HEK293T (cell line): ENCODE measurements around the gene UBALD2.

Experiments used
- BHLHE40 ChIP-seq: fragments of 450-650 bp; IDR thresholded peaks from 2 replicates; pipeline ENCODE4 v1.6.1; 2016; ENCODE audit warnings: mild to moderate bottlenecking, moderate library complexity, borderline replicate concordance
- FOXA1 ChIP-seq: fragments of 450-650 bp; IDR thresholded peaks from 2 replicates; pipeline ENCODE4 v1.6.1; 2016; ENCODE audit warnings: mild to moderate bottlenecking
- FOXK2 ChIP-seq: fragments of 450-650 bp; IDR thresholded peaks from 2 replicates; pipeline ENCODE4 v1.6.1; 2016; ENCODE audit warnings: mild to moderate bottlenecking
- FOXM1 ChIP-seq: fragments of 450-650 bp; IDR thresholded peaks from 2 replicates; pipeline ENCODE4 v1.6.1; 2017; ENCODE audit warnings: mild to moderate bottlenecking, borderline replicate concordance
- SP1 ChIP-seq: fragments of 450-650 bp; IDR thresholded peaks from 2 replicates; pipeline ENCODE4 v1.6.1; 2017
- SUZ12 ChIP-seq: fragments of 450-650 bp; IDR thresholded peaks from 2 replicates; pipeline ENCODE4 v1.6.1; 2016; ENCODE audit warnings: mild to moderate bottlenecking
- TF ChIP-seq, protein P1 (sequence below): fragments of 450-650 bp; IDR thresholded peaks from 2 replicates; pipeline ENCODE4 v1.6.1; 2016

DNA sequence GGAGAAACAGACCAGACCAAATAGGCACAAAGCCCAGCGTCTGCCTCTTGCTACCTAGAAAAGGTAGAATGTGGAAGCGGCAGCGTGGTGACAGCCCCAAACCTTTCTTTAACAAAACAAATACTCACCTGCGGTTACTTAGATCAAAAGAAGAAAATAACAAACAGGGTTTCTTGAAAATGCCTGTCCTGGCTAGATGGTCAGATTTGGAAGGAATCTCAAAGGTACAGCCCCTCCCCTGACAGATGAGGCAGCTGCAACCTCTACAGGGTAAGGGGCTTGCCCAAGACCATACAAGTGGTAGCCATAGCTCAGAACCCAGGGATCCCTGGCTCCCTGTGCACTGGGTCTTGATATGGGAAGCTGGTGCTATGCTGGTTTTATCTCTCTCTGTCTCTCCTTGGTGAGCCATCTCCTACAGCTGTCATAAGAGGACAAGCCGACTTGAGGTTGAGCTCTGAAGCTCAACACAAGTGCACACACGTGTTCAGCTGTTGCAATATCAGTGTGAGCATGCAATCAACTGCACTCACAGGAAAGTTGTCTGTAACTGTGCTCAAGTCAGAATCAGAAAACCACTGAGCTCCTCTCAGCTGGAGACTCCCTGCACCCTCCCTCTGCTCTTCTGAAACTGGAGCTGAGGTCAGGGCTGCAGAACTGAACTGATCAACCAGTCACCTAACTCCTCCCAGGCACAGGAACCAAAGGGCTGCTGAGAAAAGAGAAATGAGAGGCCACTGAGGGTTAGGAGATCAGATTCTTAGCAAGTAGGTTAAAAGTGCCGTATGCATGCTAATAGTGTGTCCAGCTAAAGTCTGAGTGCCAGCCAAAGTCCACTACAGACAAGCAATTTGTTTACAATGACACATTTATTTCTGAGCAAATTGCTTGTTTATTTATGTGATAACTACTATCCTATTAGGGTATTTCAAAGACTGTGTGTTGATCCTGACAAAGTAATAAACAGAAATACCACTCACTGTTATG lies 18.8 kb upstream of the UBALD2 start:
- TF ChIP-seq FOXA1 (no peak), SP1 (no peak), FOXM1 (no peak), SUZ12 (no peak), FOXK2 (no peak), BHLHE40 (no peak)
- TF ChIP-seq, protein P1, sequence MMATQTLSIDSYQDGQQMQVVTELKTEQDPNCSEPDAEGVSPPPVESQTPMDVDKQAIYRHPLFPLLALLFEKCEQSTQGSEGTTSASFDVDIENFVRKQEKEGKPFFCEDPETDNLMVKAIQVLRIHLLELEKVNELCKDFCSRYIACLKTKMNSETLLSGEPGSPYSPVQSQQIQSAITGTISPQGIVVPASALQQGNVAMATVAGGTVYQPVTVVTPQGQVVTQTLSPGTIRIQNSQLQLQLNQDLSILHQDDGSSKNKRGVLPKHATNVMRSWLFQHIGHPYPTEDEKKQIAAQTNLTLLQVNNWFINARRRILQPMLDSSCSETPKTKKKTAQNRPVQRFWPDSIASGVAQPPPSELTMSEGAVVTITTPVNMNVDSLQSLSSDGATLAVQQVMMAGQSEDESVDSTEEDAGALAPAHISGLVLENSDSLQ: no peak
